KBM-7 (cell line): ENCODE data around the gene PIP5KL1.

ENCODE experiments used
- DNase-seq: peaks from one replicate; pipeline ENCODE4 v3.0.0-alpha.2; 2015
- in situ Hi-C: fragments of 300-500 bp; cut with MboI; formaldehyde crosslinking; loops from 2 replicates; pipeline ENCODE4 v1.14.3; 2020; ENCODE audit warnings: low sequenced_read_pairs, low pct_unique_long_range_greater_than_20kb, mixed read lengths

Gene PIP5KL1

GRCh38 chr9:127921557-127922120 lies 8.9 kb downstream of the PIP5KL1 start:
- in situ Hi-C loops, result loop anchor here (25.0 kb wide), 1 partner anchor 334 kb away; no protein-coding TSS in a partner anchor
- DNase-seq, result peak; percentile 60

GRCh38 chr9:127920794-127921193 lies 9.8 kb downstream of the PIP5KL1 start:
- no peak for DNase-seq
- in situ Hi-C loops, result loop anchor here (25.0 kb wide), 1 partner anchor 333 kb away; no protein-coding TSS in a partner anchor

GRCh38 chr9:127919253-127919815 lies 11.2 kb downstream of the PIP5KL1 start:
- in situ Hi-C loops, result loop anchor here (25.0 kb wide), 1 partner anchor 332 kb away; no protein-coding TSS in a partner anchor
- peak; percentile 62 for DNase-seq

GRCh38 chr9:127918183-127919107 lies 12.1 kb downstream of the PIP5KL1 start:
- peak; percentile 45 for DNase-seq
- in situ Hi-C loops, result loop anchor here (25.0 kb wide), 1 partner anchor 331 kb away; no protein-coding TSS in a partner anchor

- no peak for DNase-seq
- in situ Hi-C loops, result loop anchor here (25.0 kb wide), 1 partner anchor 330 kb away; no protein-coding TSS in a partner anchor
Measured at GRCh38 chr9:127917603-127918002, 13.0 kb downstream of the PIP5KL1 start.

GRCh38 chr9:127916720-127917581 lies 13.6 kb downstream of the PIP5KL1 start, which contains the start of gene ST6GALNAC4:
Gene ST6GALNAC4, minus strand, starts transcription at chr9:127917041. Its CDS starts 622 bp downstream, at chr9:127916419.
- in situ Hi-C loops, result loop anchor here (25.0 kb wide), 1 partner anchor 330 kb away; no protein-coding TSS in a partner anchor
- DNase-seq, result peak; percentile 78

- in situ Hi-C loops, result loop anchor here (25.0 kb wide), 1 partner anchor 329 kb away; no protein-coding TSS in a partner anchor
- peak; percentile 56 for DNase-seq
Measured at GRCh38 chr9:127915801-127916719, 14.5 kb downstream of the PIP5KL1 start.

GRCh38 chr9:127915325-127915752 lies 15.2 kb downstream of the PIP5KL1 start:
- DNase-seq, result no peak
- in situ Hi-C loops, result loop anchor here (25.0 kb wide), 1 partner anchor 328 kb away; no protein-coding TSS in a partner anchor

- DNase-seq, result no peak
- in situ Hi-C loops, result loop anchor here (25.0 kb wide), 1 partner anchor 326 kb away; no protein-coding TSS in a partner anchor
Measured at GRCh38 chr9:127913682-127914081, 16.9 kb downstream of the PIP5KL1 start.

- in situ Hi-C loops, result loop anchor here (25.0 kb wide), 1 partner anchor 326 kb away; no protein-coding TSS in a partner anchor
- DNase-seq, result no peak
Measured at GRCh38 chr9:127912882-127913281, 17.7 kb downstream of the PIP5KL1 start.

- no peak for DNase-seq
- in situ Hi-C loops, result loop anchor here (25.0 kb wide), 1 partner anchor 325 kb away; no protein-coding TSS in a partner anchor
Measured at GRCh38 chr9:127912296-127912695, 18.3 kb downstream of the PIP5KL1 start.

- DNase-seq, result no peak
- in situ Hi-C loops, result loop anchor here (25.0 kb wide), 1 partner anchor 323 kb away; no protein-coding TSS in a partner anchor
Measured at GRCh38 chr9:127910613-127911205, 19.9 kb downstream of the PIP5KL1 start.

GRCh38 chr9:127909839-127910273 lies 20.7 kb downstream of the PIP5KL1 start:
- in situ Hi-C loops, result loop anchor here (25.0 kb wide), 1 partner anchor 323 kb away; no protein-coding TSS in a partner anchor
- no peak for DNase-seq

- DNase-seq, result no peak
- in situ Hi-C loops, result loop anchor here (25.0 kb wide), 1 partner anchor 321 kb away; no protein-coding TSS in a partner anchor
Measured at GRCh38 chr9:127908660-127908926, 22.0 kb downstream of the PIP5KL1 start.

- DNase-seq, result no peak
- in situ Hi-C loops, result loop anchor here (25.0 kb wide), 1 partner anchor 321 kb away; no protein-coding TSS in a partner anchor
Measured at GRCh38 chr9:127907867-127908659, 22.5 kb downstream of the PIP5KL1 start.

- DNase-seq, result no peak
- in situ Hi-C loops, result loop anchor here (25.0 kb wide), 1 partner anchor 318 kb away; no protein-coding TSS in a partner anchor
Measured at GRCh38 chr9:127905788-127906191, 24.8 kb downstream of the PIP5KL1 start.
